Endothelial cell of umbilical vein (primary cell): ENCODE measurements around the gene AQP10.
A peak's percentile ranks its signal among the peaks of the same experiment; 100 is the strongest.

ENCODE experiments used
- CTCF ChIP-seq, 2 donors: IDR thresholded peaks; 1 replicate in 1 of 2; 2 replicates in 1 of 2; pipeline ENCODE4 v1.5.1; 2011; ENCODE audit warnings: low read length in 2 of 2, mild to moderate bottlenecking in 2 of 2, moderate library complexity in 2 of 2, control low read depth in 1 of 2, inconsistent platforms in 1 of 2, low read depth in 1 of 2; ENCODE audit not compliant: insufficient read depth in 1 of 2; ENCODE audit errors: extremely low read depth in 1 of 2
- EZH2 ChIP-seq: IDR thresholded peaks from 2 replicates; pipeline ENCODE4 v1.6.1; 2012; ENCODE audit warnings: borderline replicate concordance, low read depth, mild to moderate bottlenecking, moderate library complexity, low read length, inconsistent platforms; ENCODE audit not compliant: severe bottlenecking
- FOS ChIP-seq: IDR thresholded peaks from 2 replicates; pipeline ENCODE4 v1.6.1; 2011; ENCODE audit warnings: mild to moderate bottlenecking, low read length, moderate library complexity, borderline replicate concordance; ENCODE audit not compliant: insufficient read depth
- MYC ChIP-seq: IDR thresholded peaks from one replicate; pipeline ENCODE4 v1.6.1; 2011; ENCODE audit warnings: mild to moderate bottlenecking, low read depth, low read length
- POLR2A ChIP-seq: IDR thresholded peaks from 2 replicates; pipeline ENCODE4 v1.6.1; 2012; ENCODE audit warnings: low read depth, mild to moderate bottlenecking, control low read depth, low read length
- POLR2AphosphoS5 ChIP-seq: IDR thresholded peaks from 2 replicates; pipeline ENCODE4 v1.6.1; 2012; ENCODE audit warnings: low read depth, mild to moderate bottlenecking, control low read depth, low read length, moderate library complexity; ENCODE audit not compliant: insufficient read depth

GRCh38 chr1:154335025-154335714 lies 14.3 kb downstream of the AQP10 start:
- TF ChIP-seq POLR2A (no peak), CTCF (IDR thresholded peaks at IDR 0.05; ENCODE audit: extremely low read depth in 1 of 2, insufficient read depth in 1 of 2, low read depth in 1 of 2, low read length in 2 of 2) (peak; percentile 84 to 90), POLR2AphosphoS5 (no peak), MYC (peak; percentile 60), FOS (no peak), EZH2 (no peak)
